HEK293 (cell line): Measurements from ENCODE around the gene SPECC1.

Experiments used
- CTCF ChIA-PET: fragments of 350-600 bp; formaldehyde crosslinking; extraction: SDS; loops from one replicate; lab custom pipeline; 2021; ENCODE audit warnings: antibody characterized with exemption; lab: Yijun Ruan, JAX
- POLR2A ChIA-PET: fragments of 300-600 bp; formaldehyde crosslinking; extraction: SDS; loops from one replicate; lab custom pipeline; 2020; ENCODE audit warnings: antibody characterized with exemption, inconsistent platforms; lab: Yijun Ruan, JAX
- H3K27ac ChIP-seq: fragments of 200-500 bp; sonication (Bioruptor generic); 2 replicates; pipeline ENCODE4 v1.5.1; 2014; ENCODE audit warnings: low read depth, low read length, control low read depth, inconsistent platforms; ENCODE audit errors: extremely low read depth
- H3K36me3 ChIP-seq, 2 experiments: fragments of 200-500 bp in 1 of 2; sonication (Bioruptor generic) in 1 of 2; 1 replicate in 1 of 2; 2 replicates in 1 of 2; pipeline ENCODE4 v1.5.1; 2014 to 2017; ENCODE audit warnings: inconsistent platforms in 2 of 2, low read length in 2 of 2; ENCODE audit not compliant: control insufficient read depth in 2 of 2, insufficient read depth in 1 of 2
- H3K4me1 ChIP-seq: fragments of 200-500 bp; sonication (Bioruptor generic); 2 replicates; pipeline ENCODE4 v1.5.1; 2014; ENCODE audit warnings: mild to moderate bottlenecking, low read length, inconsistent platforms; ENCODE audit not compliant: control insufficient read depth, insufficient read depth
- H3K4me3 ChIP-seq: 2 replicates; pipeline ENCODE4 v1.5.1; 2011; ENCODE audit warnings: low read depth, mild to moderate bottlenecking, control low read depth, low read length, moderate library complexity
- H3K9me3 ChIP-seq: fragments of 200-500 bp; sonication (Bioruptor generic); 2 replicates; pipeline ENCODE4 v1.5.1; 2014; ENCODE audit warnings: low read depth, low read length, inconsistent platforms; ENCODE audit not compliant: control insufficient read depth, insufficient read depth
- KLF7 ChIP-seq: fragments of 450-650 bp; formaldehyde crosslinking; IDR thresholded peaks from 2 replicates; pipeline ENCODE4 v1.5.1; 2016; ENCODE audit warnings: missing biosample characterization, missing genetic modification characterization, borderline replicate concordance
- KLF9 ChIP-seq: fragments of 450-650 bp; formaldehyde crosslinking; IDR thresholded peaks from 2 replicates; pipeline ENCODE4 v1.5.1; 2016; ENCODE audit warnings: missing biosample characterization, missing genetic modification characterization, low read depth
- ZBTB17 ChIP-seq: fragments of 450-650 bp; formaldehyde crosslinking; IDR thresholded peaks from 2 replicates; pipeline ENCODE4 v1.5.1; 2016; ENCODE audit warnings: missing biosample characterization, missing genetic modification characterization
- ZBTB20 ChIP-seq: fragments of 450-650 bp; formaldehyde crosslinking; IDR thresholded peaks from 2 replicates; pipeline ENCODE4 v1.5.1; 2016; ENCODE audit warnings: missing biosample characterization, missing genetic modification characterization
- ZIC2 ChIP-seq: fragments of 450-650 bp; formaldehyde crosslinking; IDR thresholded peaks from 2 replicates; pipeline ENCODE4 v1.5.1; 2016; ENCODE audit warnings: missing biosample characterization, missing genetic modification characterization
- ZNF121 ChIP-seq: fragments of 450-650 bp; formaldehyde crosslinking; IDR thresholded peaks from 2 replicates; pipeline ENCODE4 v1.5.1; 2016; ENCODE audit warnings: missing biosample characterization, missing genetic modification characterization
- ZNF146 ChIP-seq: fragments of 450-650 bp; formaldehyde crosslinking; IDR thresholded peaks from 2 replicates; pipeline ENCODE4 v1.5.1; 2016; ENCODE audit warnings: missing biosample characterization, missing genetic modification characterization
- ZNF354C ChIP-seq: fragments of 450-650 bp; formaldehyde crosslinking; IDR thresholded peaks from 2 replicates; pipeline ENCODE4 v1.5.1; 2016; ENCODE audit warnings: missing biosample characterization, missing genetic modification characterization, low read depth, borderline replicate concordance
- ZNF433 ChIP-seq: fragments of 450-650 bp; formaldehyde crosslinking; IDR thresholded peaks from 2 replicates; pipeline ENCODE4 v1.5.1; 2016; ENCODE audit warnings: missing biosample characterization, missing genetic modification characterization, low read depth
- ZNF555 ChIP-seq: fragments of 450-650 bp; formaldehyde crosslinking; conservative IDR thresholded peaks from 2 replicates; pipeline ENCODE4 v1.5.1; 2017; ENCODE audit warnings: missing biosample characterization, mild to moderate bottlenecking, missing genetic modification characterization, inconsistent platforms
- ZNF561 ChIP-seq: fragments of 450-650 bp; IDR thresholded peaks from 2 replicates; pipeline ENCODE4 v1.5.1; 2018; ENCODE audit warnings: missing biosample characterization, missing genetic modification characterization, borderline replicate concordance
- ZNF596 ChIP-seq: fragments of 450-650 bp; IDR thresholded peaks from 2 replicates; pipeline ENCODE4 v1.5.0; 2018; ENCODE audit warnings: missing biosample characterization, mild to moderate bottlenecking, missing genetic modification characterization, moderate library complexity
- ZNF600 ChIP-seq: fragments of 450-650 bp; formaldehyde crosslinking; IDR thresholded peaks from 2 replicates; pipeline ENCODE4 v1.5.1; 2016; ENCODE audit warnings: missing biosample characterization, missing genetic modification characterization
- ZNF621 ChIP-seq: fragments of 450-650 bp; formaldehyde crosslinking; IDR thresholded peaks from 2 replicates; pipeline ENCODE4 v1.5.1; 2017; ENCODE audit warnings: missing biosample characterization, missing genetic modification characterization
- ZNF677 ChIP-seq: fragments of 450-650 bp; IDR thresholded peaks from 2 replicates; pipeline ENCODE4 v1.5.0; 2018; ENCODE audit warnings: missing biosample characterization, mild to moderate bottlenecking, missing genetic modification characterization, moderate library complexity
- TF ChIP-seq, protein P1 (sequence below): fragments of 450-650 bp; formaldehyde crosslinking; IDR thresholded peaks from 2 replicates; pipeline ENCODE4 v1.5.1; 2016; ENCODE audit warnings: missing biosample characterization, missing genetic modification characterization
- TF ChIP-seq, protein P2 (sequence below): fragments of 450-650 bp; formaldehyde crosslinking; IDR thresholded peaks from 2 replicates; pipeline ENCODE4 v1.5.1; 2016; ENCODE audit warnings: missing biosample characterization, missing genetic modification characterization
- TF ChIP-seq, protein P3 (sequence below): fragments of 450-650 bp; formaldehyde crosslinking; IDR thresholded peaks from 2 replicates; pipeline ENCODE4 v1.5.1; 2016; ENCODE audit warnings: missing biosample characterization, missing genetic modification characterization
- TF ChIP-seq, protein P4 (sequence below): fragments of 450-650 bp; formaldehyde crosslinking; IDR thresholded peaks from 2 replicates; pipeline ENCODE4 v1.5.1; 2017; ENCODE audit warnings: missing biosample characterization, missing genetic modification characterization

The SPECC1 gene

DNA sequence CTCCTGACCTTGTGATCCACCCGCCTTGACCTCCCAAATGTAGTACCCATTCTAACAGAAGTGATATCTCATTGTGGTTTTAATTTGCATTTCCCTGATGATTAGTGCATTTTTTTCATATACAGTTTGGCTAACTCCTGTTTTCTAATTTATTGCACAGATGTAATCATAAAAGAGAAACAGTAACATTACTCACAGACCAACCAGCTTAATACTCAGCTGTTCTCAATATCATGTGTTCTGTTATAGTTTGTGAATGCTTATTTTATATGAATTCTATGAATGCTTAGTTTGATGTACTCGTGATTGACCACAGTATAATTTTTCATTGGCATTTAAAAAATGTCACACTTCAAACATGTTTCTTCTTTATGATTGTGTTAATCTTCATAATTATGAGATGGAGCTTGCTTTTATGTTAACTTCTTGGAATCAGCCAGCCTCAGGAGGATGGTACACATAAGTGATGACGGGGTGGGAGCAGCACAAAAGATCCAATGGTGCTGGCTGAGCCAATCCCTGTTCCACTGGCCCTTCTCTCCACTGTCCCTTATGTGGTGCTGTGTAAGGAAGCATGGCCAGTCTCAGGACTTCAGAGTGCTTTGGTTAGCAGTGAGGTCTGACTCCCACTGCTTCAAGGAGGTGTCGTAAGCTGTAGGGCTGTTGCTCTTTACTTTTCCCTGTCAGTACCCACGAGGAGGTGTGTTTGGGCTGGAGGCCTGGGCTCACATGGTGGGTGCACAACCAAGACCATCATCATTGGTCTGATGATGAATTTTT, 191.0 kb downstream of the SPECC1 start:
- 0 out of 2 replicates have a peak, but pooled peaks cover 3% of the 10 kb centered on the region for H3K4me1 ChIP-seq
- H3K27ac ChIP-seq, result no peak overlapping the region
- H3K9me3 ChIP-seq, result no peaks in the 10 kb centered on the region
- H3K4me3 ChIP-seq, result no peak overlapping the region
- ChIA-PET POLR2A (no interaction called here), CTCF (interaction anchor here (0.6 kb wide), 1 partner anchor 755 kb away, joined by 3 read pairs; no protein-coding TSS in a partner anchor)
- H3K36me3 ChIP-seq, result peaks cover 0 to 10% of the 10 kb centered on the region in 2 experiments; a peak in 1 of 3 replicates
- TF ChIP-seq ZNF146 (tag by site-specific recombination), result no peak
- no peak for TF ChIP-seq ZNF354C
- TF ChIP-seq ZBTB20, result no peak
- no peak for TF ChIP-seq ZNF600 (tag by site-specific recombination)
- no peak for TF ChIP-seq ZNF561 (tag by site-specific recombination)
- no peak for TF ChIP-seq ZNF121 (tag by site-specific recombination)
- TF ChIP-seq, protein P1, sequence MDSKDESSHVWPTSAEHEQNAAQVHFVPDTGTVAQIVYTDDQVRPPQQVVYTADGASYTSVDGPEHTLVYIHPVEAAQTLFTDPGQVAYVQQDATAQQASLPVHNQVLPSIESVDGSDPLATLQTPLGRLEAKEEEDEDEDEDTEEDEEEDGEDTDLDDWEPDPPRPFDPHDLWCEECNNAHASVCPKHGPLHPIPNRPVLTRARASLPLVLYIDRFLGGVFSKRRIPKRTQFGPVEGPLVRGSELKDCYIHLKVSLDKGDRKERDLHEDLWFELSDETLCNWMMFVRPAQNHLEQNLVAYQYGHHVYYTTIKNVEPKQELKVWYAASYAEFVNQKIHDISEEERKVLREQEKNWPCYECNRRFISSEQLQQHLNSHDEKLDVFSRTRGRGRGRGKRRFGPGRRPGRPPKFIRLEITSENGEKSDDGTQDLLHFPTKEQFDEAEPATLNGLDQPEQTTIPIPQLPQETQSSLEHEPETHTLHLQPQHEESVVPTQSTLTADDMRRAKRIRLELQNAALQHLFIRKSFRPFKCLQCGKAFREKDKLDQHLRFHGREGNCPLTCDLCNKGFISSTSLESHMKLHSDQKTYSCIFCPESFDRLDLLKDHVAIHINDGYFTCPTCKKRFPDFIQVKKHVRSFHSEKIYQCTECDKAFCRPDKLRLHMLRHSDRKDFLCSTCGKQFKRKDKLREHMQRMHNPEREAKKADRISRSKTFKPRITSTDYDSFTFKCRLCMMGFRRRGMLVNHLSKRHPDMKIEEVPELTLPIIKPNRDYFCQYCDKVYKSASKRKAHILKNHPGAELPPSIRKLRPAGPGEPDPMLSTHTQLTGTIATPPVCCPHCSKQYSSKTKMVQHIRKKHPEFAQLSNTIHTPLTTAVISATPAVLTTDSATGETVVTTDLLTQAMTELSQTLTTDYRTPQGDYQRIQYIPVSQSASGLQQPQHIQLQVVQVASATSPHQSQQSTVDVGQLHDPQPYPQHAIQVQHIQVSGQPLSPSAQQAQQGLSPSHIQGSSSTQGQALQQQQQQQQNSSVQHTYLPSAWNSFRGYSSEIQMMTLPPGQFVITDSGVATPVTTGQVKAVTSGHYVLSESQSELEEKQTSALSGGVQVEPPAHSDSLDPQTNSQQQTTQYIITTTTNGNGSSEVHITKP (tag by site-specific recombination), result no peak
- TF ChIP-seq ZNF433, result no peak
- TF ChIP-seq KLF9 (tag by site-specific recombination), result no peak
- TF ChIP-seq ZNF555 (tag by site-specific recombination), result no peak
- no peak for TF ChIP-seq KLF7
- TF ChIP-seq, protein P2, sequence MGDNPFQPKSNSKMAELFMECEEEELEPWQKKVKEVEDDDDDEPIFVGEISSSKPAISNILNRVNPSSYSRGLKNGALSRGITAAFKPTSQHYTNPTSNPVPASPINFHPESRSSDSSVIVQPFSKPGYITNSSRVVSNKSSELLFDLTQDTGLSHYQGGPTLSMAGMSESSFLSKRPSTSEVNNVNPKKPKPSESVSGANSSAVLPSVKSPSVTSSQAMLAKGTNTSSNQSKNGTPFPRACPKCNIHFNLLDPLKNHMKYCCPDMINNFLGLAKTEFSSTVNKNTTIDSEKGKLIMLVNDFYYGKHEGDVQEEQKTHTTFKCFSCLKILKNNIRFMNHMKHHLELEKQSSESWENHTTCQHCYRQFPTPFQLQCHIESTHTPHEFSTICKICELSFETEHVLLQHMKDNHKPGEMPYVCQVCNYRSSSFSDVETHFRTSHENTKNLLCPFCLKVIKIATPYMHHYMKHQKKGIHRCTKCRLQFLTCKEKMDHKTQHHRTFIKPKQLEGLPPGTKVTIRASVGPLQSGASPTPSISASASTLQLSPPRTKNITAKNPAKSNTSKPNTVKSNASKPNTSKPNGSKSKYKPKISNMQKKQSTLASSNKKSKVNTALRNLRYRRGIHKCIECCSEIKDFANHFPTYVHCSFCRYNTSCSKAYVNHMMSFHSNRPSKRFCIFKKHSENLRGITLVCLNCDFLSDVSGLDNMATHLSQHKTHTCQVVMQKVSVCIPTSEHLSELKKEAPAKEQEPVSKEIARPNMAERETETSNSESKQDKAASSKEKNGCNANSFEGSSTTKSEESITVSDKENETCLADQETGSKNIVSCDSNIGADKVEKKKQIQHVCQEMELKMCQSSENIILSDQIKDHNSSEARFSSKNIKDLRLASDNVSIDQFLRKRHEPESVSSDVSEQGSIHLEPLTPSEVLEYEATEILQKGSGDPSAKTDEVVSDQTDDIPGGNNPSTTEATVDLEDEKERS (tag by site-specific recombination), result no peak
- no peak for TF ChIP-seq ZIC2 (tag by site-specific recombination)

DNA sequence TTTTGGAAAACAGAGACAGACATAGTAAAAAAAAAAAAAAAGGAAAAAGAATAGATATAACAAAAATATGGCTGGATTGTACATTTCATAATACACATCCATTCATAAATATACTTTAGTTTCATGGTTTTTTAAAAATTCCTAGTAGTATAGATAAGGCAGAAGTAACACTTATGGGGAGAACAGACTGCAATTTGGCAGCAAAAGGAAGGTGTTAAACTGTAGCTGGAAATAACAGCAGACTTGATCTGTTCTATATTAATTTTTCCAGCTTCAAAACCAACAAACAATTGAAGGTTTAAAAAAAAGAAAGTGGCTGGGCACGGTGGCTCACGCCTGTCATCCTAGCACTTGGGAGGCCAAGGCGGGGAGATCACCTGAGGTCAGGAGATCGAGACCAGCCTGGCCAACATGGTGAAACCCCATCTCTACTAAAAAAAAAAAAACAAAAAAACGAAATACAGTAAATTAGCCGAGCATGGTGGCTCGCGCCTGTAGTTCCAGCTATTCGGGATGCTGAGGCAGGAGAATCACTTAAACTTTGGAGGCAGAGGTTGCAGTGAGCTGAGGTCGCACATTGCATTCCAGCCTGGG, 191.8 kb downstream of the SPECC1 start:
- Histone ChIP-seq H3K36me3 (peaks cover 0 to 10% of the 10 kb centered on the region in 2 experiments; a peak in 1 of 3 replicates), H3K4me3 (no peak overlapping the region), H3K9me3 (no peaks in the 10 kb centered on the region), H3K4me1 (0 out of 2 replicates have a peak, but pooled peaks cover 3% of the 10 kb centered on the region), H3K27ac (no peak overlapping the region)
- POLR2A ChIA-PET, result no interaction called here
- CTCF ChIA-PET, result interaction anchor here (0.7 kb wide), 1 partner anchor 25 kb away, joined by 6 read pairs; no protein-coding TSS in a partner anchor
- no peak for TF ChIP-seq ZNF621 (tag by site-specific recombination)
- TF ChIP-seq, protein P3, sequence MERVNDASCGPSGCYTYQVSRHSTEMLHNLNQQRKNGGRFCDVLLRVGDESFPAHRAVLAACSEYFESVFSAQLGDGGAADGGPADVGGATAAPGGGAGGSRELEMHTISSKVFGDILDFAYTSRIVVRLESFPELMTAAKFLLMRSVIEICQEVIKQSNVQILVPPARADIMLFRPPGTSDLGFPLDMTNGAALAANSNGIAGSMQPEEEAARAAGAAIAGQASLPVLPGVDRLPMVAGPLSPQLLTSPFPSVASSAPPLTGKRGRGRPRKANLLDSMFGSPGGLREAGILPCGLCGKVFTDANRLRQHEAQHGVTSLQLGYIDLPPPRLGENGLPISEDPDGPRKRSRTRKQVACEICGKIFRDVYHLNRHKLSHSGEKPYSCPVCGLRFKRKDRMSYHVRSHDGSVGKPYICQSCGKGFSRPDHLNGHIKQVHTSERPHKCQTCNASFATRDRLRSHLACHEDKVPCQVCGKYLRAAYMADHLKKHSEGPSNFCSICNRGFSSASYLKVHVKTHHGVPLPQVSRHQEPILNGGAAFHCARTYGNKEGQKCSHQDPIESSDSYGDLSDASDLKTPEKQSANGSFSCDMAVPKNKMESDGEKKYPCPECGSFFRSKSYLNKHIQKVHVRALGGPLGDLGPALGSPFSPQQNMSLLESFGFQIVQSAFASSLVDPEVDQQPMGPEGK, result no peak
- no peak for TF ChIP-seq ZBTB17 (tag by site-specific recombination)
- TF ChIP-seq ZNF555 (tag by site-specific recombination), result no peak
- no peak for TF ChIP-seq ZNF677
- no peak for TF ChIP-seq ZNF596 (tag by site-specific recombination)
- TF ChIP-seq, protein P4, sequence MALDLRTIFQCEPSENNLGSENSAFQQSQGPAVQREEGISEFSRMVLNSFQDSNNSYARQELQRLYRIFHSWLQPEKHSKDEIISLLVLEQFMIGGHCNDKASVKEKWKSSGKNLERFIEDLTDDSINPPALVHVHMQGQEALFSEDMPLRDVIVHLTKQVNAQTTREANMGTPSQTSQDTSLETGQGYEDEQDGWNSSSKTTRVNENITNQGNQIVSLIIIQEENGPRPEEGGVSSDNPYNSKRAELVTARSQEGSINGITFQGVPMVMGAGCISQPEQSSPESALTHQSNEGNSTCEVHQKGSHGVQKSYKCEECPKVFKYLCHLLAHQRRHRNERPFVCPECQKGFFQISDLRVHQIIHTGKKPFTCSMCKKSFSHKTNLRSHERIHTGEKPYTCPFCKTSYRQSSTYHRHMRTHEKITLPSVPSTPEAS, result no peak
- TF ChIP-seq KLF7, result no peak
